Psoas muscle (tissue), 8 donors: ENCODE results near the gene LRRC4C. TPM values are rescaled to one million over a fixed set of nuclear protein-coding genes. Genes with fewer than 3 reads are reported as not detected.

Source experiments
- ATAC-seq, 4 donors: fragments of 200-7000 bp; cut with Tn5 transposase; one replicate each; pipeline ENCODE4 v1.9.1; 2020; ENCODE audit warnings: moderate library complexity in 3 of 4, mild to moderate bottlenecking in 2 of 4
- DNase-seq, 2 donors: peaks; one replicate each; pipeline ENCODE4 v3.0.0-alpha.2; 2020
- H3K27ac ChIP-seq: fragments of 200-600 bp; one replicate; pipeline ENCODE4 v1.8.0; 2022
- H3K27me3 ChIP-seq, 3 donors: fragments of 200-600 bp in 1 of 3; one replicate each; pipeline versions ENCODE4 v1.6.1 to v1.8.0; 2013 to 2022; ENCODE audit warnings: low read length in 2 of 3, mild to moderate bottlenecking in 2 of 3, moderate library complexity in 1 of 3; ENCODE audit not compliant: insufficient read depth in 3 of 3
- H3K36me3 ChIP-seq, 2 donors: fragments of 200-600 bp in 1 of 2; one replicate each; pipeline versions ENCODE4 v1.6.1 to v1.8.0; 2013 to 2022; ENCODE audit warnings: low read depth in 1 of 2, mild to moderate bottlenecking in 1 of 2, moderate library complexity in 1 of 2; ENCODE audit not compliant: insufficient read depth in 1 of 2
- H3K4me1 ChIP-seq: fragments of 200-600 bp; one replicate; pipeline ENCODE4 v1.8.0; 2022
- H3K4me3 ChIP-seq: fragments of 200-600 bp; one replicate; pipeline ENCODE4 v1.8.0; 2022; ENCODE audit warnings: mild to moderate bottlenecking
- H3K9me3 ChIP-seq: fragments of 200-600 bp; one replicate; pipeline ENCODE4 v1.8.0; 2022
- CTCF ChIP-seq: fragments of 200-600 bp; IDR thresholded peaks from one replicate; pipeline ENCODE4 v1.8.0; 2022; ENCODE audit warnings: antibody characterized with exemption
- WGBS, 3 donors: extraction: QIAGEN DNeasy Blood & Tissue Kit; methylation state at CpG; one replicate each; pipeline versions ENCODE4 v1.1.6 to v1.1.7; 2013; 5-methylcytosine and 5-hydroxymethylcytosine counted together
- intact Hi-C, 2 donors: fragments of 100-400 bp; cut with DNase I; formaldehyde crosslinking; loops; one replicate each; pipeline versions ENCODE4 v1.11.0 to v1.14.2; 2022
- polyA plus RNA-seq, 3 donors: library from polyadenylated mRNA; stranded (reverse); fragments of 200-250 nt; gene quantifications; one replicate each; pipeline ENCODE4 v1.2.3, GENCODE V29; 2013
- total RNA-seq, 4 donors: library from RNA; stranded (reverse); fragmentation: NEBNext Ultra II Directional in 2 of 4; extraction: Animal tissue kit (Norgen Biotek cat#: 25700) in 2 of 4; gene quantifications; one replicate each; pipeline versions ENCODE4 v1.2.1 to v1.2.4, GENCODE V29; 2021 to 2023
- donor health status: healthy with polysubstance abuse.
- donor health status: DM: no; HTN: no; CAD: no; lungs with moderate emphysema.
- donor health status: Bipolar disorder and iron deficiency.
- donor health status: healthy.
- donor health status: DM: yes; HTN: yes; CAD: no.
- donor health status: DM: no; HTN: no; CAD: no.
- donor health status: DM: no; HTN: no; CAD: no.
- donor health status: DM: yes; HTN: yes; CAD: no.

Gene LRRC4C
- total and polyA plus RNA-seq, 7 donors, result 0.04 to 0.34 (median 0.12) TPM; not detected in 1

GRCh38 chr11:40975076-40975475, 484.4 kb downstream of the LRRC4C start:
- no peaks in the 10 kb centered on the region for H3K4me1 ChIP-seq
- 63 to 86% (median 78%) methylated on average over 2 of the region's 2 CpGs for WGBS, 3 donors
- no peaks in the 10 kb centered on the region for H3K9me3 ChIP-seq
- H3K27ac ChIP-seq, result no peak overlapping the region
- no peak overlapping the region for H3K4me3 ChIP-seq
- intact Hi-C loops, result no loop called here
- ATAC-seq, result no peak
- no peak for TF ChIP-seq CTCF
- no peak for DNase-seq
- no peaks in the 10 kb centered on the region for H3K27me3 ChIP-seq
- no peaks in the 10 kb centered on the region for H3K36me3 ChIP-seq

- Histone ChIP-seq H3K4me1 (no peaks in the 10 kb centered on the region), H3K9me3 (no peaks in the 10 kb centered on the region), H3K36me3 (no peaks in the 10 kb centered on the region), H3K4me3 (no peak overlapping the region), H3K27ac (no peak overlapping the region), H3K27me3 (no peaks in the 10 kb centered on the region)
- no peak for ATAC-seq
- no peak for TF ChIP-seq CTCF
- DNase-seq, result no peak
- WGBS, 3 donors, result 49 to 63% (median 56%) methylated on average over 3 of the region's 3 CpGs
- intact Hi-C loops, result no loop called here
Measured at GRCh38 chr11:40974186-40974795, 485.2 kb downstream of the LRRC4C start.

GRCh38 chr11:40958707-40959106, 500.7 kb downstream of the LRRC4C start:
- DNase-seq (no peak), ATAC-seq (no peak)
- intact Hi-C loops, result no loop called here
- no peaks in the 10 kb centered on the region for H3K27me3 ChIP-seq
- no peaks in the 10 kb centered on the region for H3K4me1 ChIP-seq
- H3K36me3 ChIP-seq, result no peaks in the 10 kb centered on the region
- no peak for TF ChIP-seq CTCF
- peaks cover 3% of the 10 kb centered on the region for H3K9me3 ChIP-seq
- no peak overlapping the region for H3K27ac ChIP-seq
- H3K4me3 ChIP-seq, result no peak overlapping the region

- H3K27ac ChIP-seq, result no peak overlapping the region
- DNase-seq, result no peak
- no peaks in the 10 kb centered on the region for H3K4me1 ChIP-seq
- no peaks in the 10 kb centered on the region for H3K27me3 ChIP-seq
- ATAC-seq, result no peak
- H3K36me3 ChIP-seq, result no peaks in the 10 kb centered on the region
- no peaks in the 10 kb centered on the region for H3K9me3 ChIP-seq
- no peak for TF ChIP-seq CTCF
- H3K4me3 ChIP-seq, result no peak overlapping the region
- intact Hi-C loops, result no loop called here
- WGBS, 3 donors, result 62 to 79% (median 73%) methylated on average over 1 of the region's 1 CpG
Measured at GRCh38 chr11:40952479-40952878, 507.0 kb downstream of the LRRC4C start.

- H3K4me3 ChIP-seq, result no peak overlapping the region
- 75 to 79% (median 76%) methylated on average over 4 of the region's 4 CpGs for WGBS, 3 donors
- no peaks in the 10 kb centered on the region for H3K4me1 ChIP-seq
- H3K36me3 ChIP-seq, result no peaks in the 10 kb centered on the region
- no peak for TF ChIP-seq CTCF
- no peaks in the 10 kb centered on the region for H3K27me3 ChIP-seq
- H3K27ac ChIP-seq, result no peak overlapping the region
- DNase-seq (no peak), ATAC-seq (no peak)
- peaks cover 4% of the 10 kb centered on the region for H3K9me3 ChIP-seq
- intact Hi-C loops, result no loop called here
Measured at GRCh38 chr11:40938002-40938401, 521.5 kb downstream of the LRRC4C start.
